ENCODE data around the gene EOMES.

DNA sequence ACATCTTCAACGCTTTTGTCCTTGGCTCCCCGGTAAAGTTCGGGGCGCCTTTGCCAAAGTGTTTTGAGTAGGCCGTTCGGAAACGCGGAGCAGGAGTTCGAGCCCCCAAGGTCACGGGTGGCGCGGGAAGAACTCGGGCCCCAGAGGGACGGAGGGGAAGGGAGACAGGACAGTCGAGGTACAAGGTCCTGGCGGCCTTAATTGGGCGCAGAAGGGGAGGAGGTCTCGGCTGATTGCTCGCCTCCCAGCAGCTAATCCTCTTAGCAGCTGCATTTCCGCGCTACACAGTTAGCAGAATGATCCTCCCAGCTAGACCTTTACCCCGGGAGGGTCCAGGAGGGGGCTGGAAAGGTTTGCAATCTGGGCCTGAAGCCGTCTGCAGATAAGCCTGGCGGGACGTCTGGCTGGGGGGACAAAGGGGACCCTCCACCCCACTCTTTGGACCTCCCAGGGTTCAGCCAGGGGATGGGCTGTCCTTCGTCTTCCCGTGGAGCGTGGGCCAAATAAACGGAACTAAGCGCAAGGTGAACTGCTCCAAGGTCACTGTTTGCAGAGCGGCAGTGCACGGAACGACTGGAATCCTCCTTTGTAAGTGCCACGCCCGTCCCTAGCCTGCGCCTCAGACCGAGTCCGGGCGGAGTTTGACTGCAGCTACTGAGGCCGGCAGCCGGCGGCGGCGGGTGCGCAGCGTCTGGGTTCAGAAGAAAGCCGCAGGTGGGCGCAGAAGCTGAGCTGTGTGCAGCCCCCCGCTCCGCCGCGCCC is 7.2 kb downstream of the EOMES start:
- TF ChIP-seq, protein P1, sequence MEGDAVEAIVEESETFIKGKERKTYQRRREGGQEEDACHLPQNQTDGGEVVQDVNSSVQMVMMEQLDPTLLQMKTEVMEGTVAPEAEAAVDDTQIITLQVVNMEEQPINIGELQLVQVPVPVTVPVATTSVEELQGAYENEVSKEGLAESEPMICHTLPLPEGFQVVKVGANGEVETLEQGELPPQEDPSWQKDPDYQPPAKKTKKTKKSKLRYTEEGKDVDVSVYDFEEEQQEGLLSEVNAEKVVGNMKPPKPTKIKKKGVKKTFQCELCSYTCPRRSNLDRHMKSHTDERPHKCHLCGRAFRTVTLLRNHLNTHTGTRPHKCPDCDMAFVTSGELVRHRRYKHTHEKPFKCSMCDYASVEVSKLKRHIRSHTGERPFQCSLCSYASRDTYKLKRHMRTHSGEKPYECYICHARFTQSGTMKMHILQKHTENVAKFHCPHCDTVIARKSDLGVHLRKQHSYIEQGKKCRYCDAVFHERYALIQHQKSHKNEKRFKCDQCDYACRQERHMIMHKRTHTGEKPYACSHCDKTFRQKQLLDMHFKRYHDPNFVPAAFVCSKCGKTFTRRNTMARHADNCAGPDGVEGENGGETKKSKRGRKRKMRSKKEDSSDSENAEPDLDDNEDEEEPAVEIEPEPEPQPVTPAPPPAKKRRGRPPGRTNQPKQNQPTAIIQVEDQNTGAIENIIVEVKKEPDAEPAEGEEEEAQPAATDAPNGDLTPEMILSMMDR (conservative IDR thresholded peaks at IDR 0.05), result no peak
- TF ChIP-seq ZFX (IDR thresholded peaks at IDR 0.05), result no peak
